PC-3 (cell line): ENCODE data around the gene IL36B. TPM values are rescaled to one million over a fixed set of nuclear protein-coding genes. Genes with fewer than 3 reads are reported as not detected.

Source experiments
- ATAC-seq: fragments of 200-7000 bp; cut with Tn5 transposase; 2 replicates; pipeline ENCODE4 v1.9.1; 2020; ENCODE audit warnings: mild to moderate bottlenecking, moderate library complexity
- BruUV-seq: library from RNA; stranded (reverse); fragments of 400-500 nt; replicated peaks from 2 replicates; lab custom pipeline; 2021; lab: Mats Ljungman, UMichigan
- CTCF ChIA-PET: fragments of 300-600 bp; sonication (Branson Sonifier 250); formaldehyde crosslinking; loops from one replicate; lab custom pipeline; 2022; ENCODE audit warnings: antibody characterized with exemption; lab: Charles Lee
- POLR2A ChIA-PET: fragments of 300-600 bp; sonication (Branson Sonifier 250); formaldehyde crosslinking; loops from one replicate; lab custom pipeline; 2022; ENCODE audit warnings: antibody characterized with exemption; ENCODE audit not compliant: unreplicated experiment; lab: Charles Lee
- DNase-seq: peaks from one replicate; pipeline ENCODE4 v3.0.0-alpha.2; 2015
- H2AFZ ChIP-seq: fragments of 300-600 bp; sonication (generic); 2 replicates; pipeline ENCODE4 v1.6.0; 2016; ENCODE audit warnings: antibody characterized with exemption, low read length
- H3F3A ChIP-seq: fragments of 300-600 bp; sonication (generic); one replicate; pipeline ENCODE4 v1.6.0; 2017; ENCODE audit warnings: antibody characterized with exemption, low read length, control low read depth, mild to moderate bottlenecking; ENCODE audit not compliant: unreplicated experiment
- H3K27ac ChIP-seq: fragments of 300-600 bp; sonication (generic); 2 replicates; pipeline ENCODE4 v1.5.1; 2016; ENCODE audit warnings: mild to moderate bottlenecking, low read length
- H3K27me3 ChIP-seq: fragments of 300-600 bp; sonication (generic); 2 replicates; pipeline ENCODE4 v1.6.1; 2016; ENCODE audit warnings: low read length, mixed read lengths
- H3K36me3 ChIP-seq: fragments of 300-600 bp; sonication (generic); 2 replicates; pipeline ENCODE4 v1.6.1; 2016; ENCODE audit warnings: low read depth, mixed run types, low read length, mixed read lengths
- H3K4me1 ChIP-seq: fragments of 300-600 bp; sonication (generic); 2 replicates; pipeline ENCODE4 v1.5.1; 2016; ENCODE audit warnings: low read length; ENCODE audit not compliant: insufficient read depth
- H3K4me2 ChIP-seq: fragments of 300-600 bp; sonication (generic); 2 replicates; pipeline ENCODE4 v1.6.0; 2016; ENCODE audit warnings: low read length
- H3K4me3 ChIP-seq: fragments of 300-600 bp; sonication (generic); 2 replicates; pipeline ENCODE4 v1.5.1; 2016; ENCODE audit warnings: mild to moderate bottlenecking, low read length, mixed read lengths
- H3K79me2 ChIP-seq: fragments of 300-600 bp; sonication (generic); 2 replicates; pipeline ENCODE4 v1.6.1; 2017; ENCODE audit warnings: low read length, mixed read lengths
- H3K9ac ChIP-seq: fragments of 300-600 bp; sonication (generic); 2 replicates; pipeline ENCODE4 v1.6.0; 2016; ENCODE audit warnings: mild to moderate bottlenecking, low read length
- H3K9me2 ChIP-seq: fragments of 300-600 bp; sonication (generic); replicated peaks from 2 replicates; pipeline ENCODE4 v1.6.1; 2016; ENCODE audit warnings: mixed run types, low read length, mixed read lengths
- H3K9me3 ChIP-seq: fragments of 300-600 bp; sonication (generic); 2 replicates; pipeline ENCODE4 v1.6.1; 2016; ENCODE audit warnings: low read length, mixed read lengths
- H4K20me1 ChIP-seq: fragments of 300-600 bp; sonication (generic); 2 replicates; pipeline ENCODE4 v1.6.1; 2016; ENCODE audit warnings: low read length, mixed read lengths
- CTCF ChIP-seq: fragments of 300-600 bp; sonication (generic); conservative IDR thresholded peaks from 2 replicates; pipeline ENCODE4 v1.5.1; 2017; ENCODE audit warnings: antibody characterized with exemption, low read depth, mild to moderate bottlenecking, low read length
- EZH2 ChIP-seq: fragments of 300-600 bp; sonication (generic); IDR thresholded peaks from one replicate; pipeline ENCODE4 v1.6.1; 2017; ENCODE audit warnings: antibody characterized with exemption, mild to moderate bottlenecking, low read length; ENCODE audit not compliant: unreplicated experiment
- EZH2phosphoT487 ChIP-seq: fragments of 300-600 bp; sonication (generic); IDR thresholded peaks from 2 replicates; pipeline ENCODE4 v1.6.1; 2018; ENCODE audit warnings: mild to moderate bottlenecking, antibody characterized with exemption, low read length, borderline replicate concordance
- intact Hi-C: fragments of 100-400 bp; cut with micrococcal nuclease; formaldehyde crosslinking; loops from 2 replicates; pipeline ENCODE4 v1.9.0; 2023
- total RNA-seq: library from RNA; depleted of rRNA; stranded (reverse); fragments of >200 nt; gene quantifications from 2 replicates; pipeline ENCODE4 v1.2.3, GENCODE V29; 2014

IL36B gene
- total RNA-seq, 1 experiment from 2014 or later: not detected

GRCh38 chr2:113036763-113037162 is 15.9 kb downstream of the IL36B start:
- H3F3A ChIP-seq: no peaks in the 10 kb centered on the region
- TF ChIP-seq EZH2 (no peak), EZH2phosphoT487 (no peak), CTCF (no peak)
- H3K79me2 ChIP-seq: no peaks in the 10 kb centered on the region
- no peak overlapping the region for H2AFZ ChIP-seq
- H3K4me2 ChIP-seq: no peak overlapping the region
- ATAC-seq (no peak), DNase-seq (no peak)
- H3K27me3 ChIP-seq: no peaks in the 10 kb centered on the region
- intact Hi-C loops: no loop called here
- H3K4me1 ChIP-seq: no peaks in the 10 kb centered on the region
- H3K9ac ChIP-seq: no peak overlapping the region
- H3K4me3 ChIP-seq: no peak overlapping the region
- no peaks in the 10 kb centered on the region for H3K9me3 ChIP-seq
- H4K20me1 ChIP-seq: no peaks in the 10 kb centered on the region
- H3K36me3 ChIP-seq: no peaks in the 10 kb centered on the region
- H3K9me2 ChIP-seq: no peaks in the 10 kb centered on the region
- ChIA-PET CTCF (no interaction called here), POLR2A (no interaction called here)
- no peak overlapping the region for H3K27ac ChIP-seq
- BruUV-seq: no TSS peak

- no peak overlapping the region for H2AFZ ChIP-seq
- no peaks in the 10 kb centered on the region for H3K9me3 ChIP-seq
- H3K4me2 ChIP-seq: no peak overlapping the region
- H3K79me2 ChIP-seq: no peaks in the 10 kb centered on the region
- H3K9ac ChIP-seq: no peak overlapping the region
- H3K27ac ChIP-seq: no peak overlapping the region
- DNase-seq (no peak), ATAC-seq (no peak)
- intact Hi-C loops: no loop called here
- no peaks in the 10 kb centered on the region for H3F3A ChIP-seq
- no peak overlapping the region for H3K4me3 ChIP-seq
- H3K36me3 ChIP-seq: no peaks in the 10 kb centered on the region
- CTCF ChIA-PET: no interaction called here
- POLR2A ChIA-PET: no interaction called here
- BruUV-seq: no TSS peak
- no peaks in the 10 kb centered on the region for H4K20me1 ChIP-seq
- no peaks in the 10 kb centered on the region for H3K4me1 ChIP-seq
- no peaks in the 10 kb centered on the region for H3K9me2 ChIP-seq
- peaks cover 3% of the 10 kb centered on the region; the same call in 1 of the 2 replicates for H3K27me3 ChIP-seq
- no peak for TF ChIP-seq CTCF
- TF ChIP-seq EZH2phosphoT487: no peak
- no peak for TF ChIP-seq EZH2
Measured at GRCh38 chr2:113034016-113034415, 18.7 kb downstream of the IL36B start.

- Histone ChIP-seq H3K9ac (no peak overlapping the region), H3K9me2 (no peaks in the 10 kb centered on the region), H3K27ac (no peak overlapping the region), H3K27me3 (peaks cover 15% of the 10 kb centered on the region; the same call in 1 of the 2 replicates), H3K36me3 (no peaks in the 10 kb centered on the region), H3K4me1 (no peaks in the 10 kb centered on the region), H3K79me2 (no peaks in the 10 kb centered on the region), H3K4me3 (no peak overlapping the region), H3K4me2 (no peak overlapping the region), H2AFZ (no peak overlapping the region), H3F3A (no peaks in the 10 kb centered on the region), H3K9me3 (no peaks in the 10 kb centered on the region), H4K20me1 (no peaks in the 10 kb centered on the region)
- TF ChIP-seq EZH2phosphoT487: no peak
- ChIA-PET CTCF (no interaction called here), POLR2A (no interaction called here)
- intact Hi-C loops: no loop called here
- DNase-seq: no peak
- ATAC-seq: no peak
- BruUV-seq: no TSS peak
Measured at GRCh38 chr2:113032737-113033136, 19.9 kb downstream of the IL36B start.
